Measurements from ENCODE around the gene IVD.

IVD gene

DNA sequence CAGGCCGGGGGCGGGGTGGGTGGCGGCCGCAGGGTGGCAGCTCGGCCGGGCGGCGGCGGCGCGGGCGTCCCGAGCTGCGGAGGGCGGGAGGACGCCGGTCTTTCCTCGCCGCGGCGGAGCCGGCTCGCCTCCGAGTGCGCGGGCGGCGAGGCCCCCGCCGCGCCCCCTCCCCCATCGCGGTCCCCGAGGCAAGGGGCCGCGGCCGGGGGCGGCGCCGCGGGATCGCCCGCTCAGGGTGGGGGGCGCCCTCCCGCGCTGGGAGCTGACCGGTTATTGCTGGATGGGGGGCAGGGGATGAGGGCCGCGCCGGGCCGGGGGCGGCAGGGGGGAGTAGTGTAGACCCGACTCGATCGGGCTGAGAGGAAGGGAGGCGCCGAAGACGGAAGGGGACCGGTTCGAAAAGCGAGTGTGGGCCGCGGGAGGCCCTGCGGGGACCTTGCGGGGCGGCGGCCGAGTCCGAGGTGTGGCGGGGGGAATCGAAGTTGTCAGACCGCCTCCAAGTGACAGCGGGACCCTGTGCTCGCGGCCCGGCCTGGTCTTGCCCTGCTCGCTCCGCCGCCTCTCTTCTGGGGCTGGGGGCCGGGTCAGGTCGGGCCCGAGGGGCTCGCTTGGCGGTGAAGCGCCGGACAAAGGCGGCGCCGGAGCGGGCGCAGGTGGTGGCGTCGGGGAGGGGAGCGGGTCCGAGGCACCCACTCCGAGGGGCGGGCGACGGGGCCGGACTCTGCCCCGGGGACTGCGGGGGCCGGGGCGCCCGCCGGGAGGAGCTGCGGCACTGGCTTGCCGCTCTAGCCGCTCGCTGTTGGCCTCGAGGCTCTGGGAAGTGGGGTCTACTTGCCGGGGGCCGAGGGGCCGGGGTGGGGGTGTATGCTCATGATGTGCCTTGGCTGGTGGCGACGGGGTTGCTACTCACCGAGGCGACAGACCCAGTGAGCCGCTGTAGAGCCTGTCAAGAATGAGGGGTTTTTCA, 36.3 kb downstream of the IVD start:
- Histone ChIP-seq H3K4me1 (ENCODE audit: control insufficient read depth, insufficient read depth, low read length, poor library complexity, severe bottlenecking) (peaks cover 52% of the 10 kb centered on the region), H3K36me3 (ENCODE audit: control insufficient read depth, insufficient read depth, low read length) (peaks cover 3% of the 10 kb centered on the region), H3K27ac (ENCODE audit: low read depth, low read length, severe bottlenecking) (no peak overlapping the region), H3K9me3 (ENCODE audit: control insufficient read depth, low read length) (no peaks in the 10 kb centered on the region), H3K4me3 (ENCODE audit: extremely low read depth, insufficient read depth, low read length, poor library complexity, severe bottlenecking) (peak overlapping the region; percentile 70)
- 0 to 1% methylated on average over 31 to 79 of the region's 119 CpGs for WGBS, 2 experiments (ENCODE audit: insufficient coverage in 2 of 2)

DNA sequence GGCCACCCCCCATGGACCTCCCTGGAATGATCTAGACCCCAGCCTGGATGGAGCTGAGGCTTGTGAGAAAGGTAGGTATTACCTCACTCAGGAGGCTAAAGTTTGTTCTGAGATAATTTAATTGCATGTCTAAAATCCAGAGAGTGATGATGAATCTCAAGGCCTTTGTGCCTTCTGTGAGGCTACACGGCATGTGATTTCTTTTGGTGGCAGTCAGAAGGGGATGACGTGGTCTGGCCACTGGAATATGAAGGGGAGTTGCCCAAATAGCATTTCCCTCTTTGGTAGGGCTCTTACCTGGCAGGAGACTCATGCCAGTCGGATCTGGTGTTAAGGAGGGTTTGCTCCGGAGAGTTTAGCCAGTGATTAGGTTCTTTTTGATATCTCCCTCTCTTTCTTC, 37.7 kb downstream of the IVD start:
- Histone ChIP-seq H3K27ac (ENCODE audit: low read depth, low read length, severe bottlenecking) (no peak overlapping the region), H3K4me1 (ENCODE audit: control insufficient read depth, insufficient read depth, low read length, poor library complexity, severe bottlenecking) (peaks cover 39% of the 10 kb centered on the region), H3K36me3 (ENCODE audit: control insufficient read depth, insufficient read depth, low read length) (peaks cover 5% of the 10 kb centered on the region), H3K4me3 (ENCODE audit: extremely low read depth, insufficient read depth, low read length, poor library complexity, severe bottlenecking) (no peak overlapping the region), H3K9me3 (ENCODE audit: control insufficient read depth, low read length) (no peaks in the 10 kb centered on the region)
- 80 to 90% methylated on average over 2 to 3 of the region's 4 CpGs for WGBS, 2 experiments (ENCODE audit: insufficient coverage in 2 of 2)

GRCh38 chr15:40443846-40444245, 38.3 kb downstream of the IVD start:
- WGBS, 2 experiments (ENCODE audit: insufficient coverage in 2 of 2) = 67 to 87% methylated on average over 1 to 3 of the region's 3 CpGs
- H3K4me1 ChIP-seq (ENCODE audit: control insufficient read depth, insufficient read depth, low read length, poor library complexity, severe bottlenecking) = peaks cover 35% of the 10 kb centered on the region
- H3K9me3 ChIP-seq (ENCODE audit: control insufficient read depth, low read length) = no peaks in the 10 kb centered on the region
- H3K27ac ChIP-seq (ENCODE audit: low read depth, low read length, severe bottlenecking) = no peak overlapping the region
- H3K36me3 ChIP-seq (ENCODE audit: control insufficient read depth, insufficient read depth, low read length) = peaks cover 5% of the 10 kb centered on the region
- H3K4me3 ChIP-seq (ENCODE audit: extremely low read depth, insufficient read depth, low read length, poor library complexity, severe bottlenecking) = no peak overlapping the region

- H3K36me3 ChIP-seq (ENCODE audit: control insufficient read depth, insufficient read depth, low read length) = peaks cover 5% of the 10 kb centered on the region
- H3K4me1 ChIP-seq (ENCODE audit: control insufficient read depth, insufficient read depth, low read length, poor library complexity, severe bottlenecking) = peaks cover 31% of the 10 kb centered on the region
- WGBS, 2 experiments (ENCODE audit: insufficient coverage in 2 of 2) = 43 to 60% methylated on average over 4 of the region's 5 CpGs
- no peak overlapping the region for H3K4me3 ChIP-seq (ENCODE audit: extremely low read depth, insufficient read depth, low read length, poor library complexity, severe bottlenecking)
- no peak overlapping the region for H3K27ac ChIP-seq (ENCODE audit: low read depth, low read length, severe bottlenecking)
- H3K9me3 ChIP-seq (ENCODE audit: control insufficient read depth, low read length) = no peaks in the 10 kb centered on the region
Measured at GRCh38 chr15:40444736-40445135, 39.1 kb downstream of the IVD start.

DNA sequence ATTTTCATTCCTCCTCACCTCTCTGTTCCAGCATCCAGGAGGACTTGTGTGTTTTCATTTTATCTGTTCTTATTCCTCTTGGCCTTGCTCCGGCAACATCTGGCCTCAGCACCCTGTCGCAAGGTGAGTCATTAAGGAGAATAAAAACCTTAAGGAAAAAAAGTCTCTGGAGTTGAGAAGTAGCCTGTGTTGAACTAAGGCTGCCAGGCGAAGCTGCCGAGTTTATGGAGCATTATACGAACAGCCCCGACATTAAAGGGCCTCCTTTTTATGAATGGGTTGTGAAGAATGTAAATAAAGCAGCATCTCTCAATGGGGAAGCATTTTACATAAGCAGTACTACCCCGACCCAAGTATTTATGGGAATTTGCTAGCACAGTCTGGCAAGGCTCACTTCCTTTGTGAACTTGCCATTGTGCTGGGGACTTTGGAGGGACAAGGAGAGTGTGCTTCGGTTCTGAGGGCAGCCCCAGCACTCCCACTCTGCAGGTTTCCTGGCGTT, 39.9 kb downstream of the IVD start:
- Histone ChIP-seq H3K4me3 (ENCODE audit: extremely low read depth, insufficient read depth, low read length, poor library complexity, severe bottlenecking) (no peak overlapping the region), H3K27ac (ENCODE audit: low read depth, low read length, severe bottlenecking) (peak overlapping the region; percentile 10), H3K36me3 (ENCODE audit: control insufficient read depth, insufficient read depth, low read length) (peaks cover 5% of the 10 kb centered on the region), H3K4me1 (ENCODE audit: control insufficient read depth, insufficient read depth, low read length, poor library complexity, severe bottlenecking) (peaks cover 31% of the 10 kb centered on the region), H3K9me3 (ENCODE audit: control insufficient read depth, low read length) (no peaks in the 10 kb centered on the region)
- 43 to 45% methylated on average over 7 to 8 of the region's 9 CpGs for WGBS, 2 experiments (ENCODE audit: insufficient coverage in 2 of 2)

- H3K4me3 ChIP-seq (ENCODE audit: extremely low read depth, insufficient read depth, low read length, poor library complexity, severe bottlenecking) = no peak overlapping the region
- H3K27ac ChIP-seq (ENCODE audit: low read depth, low read length, severe bottlenecking) = no peak overlapping the region
- peaks cover 5% of the 10 kb centered on the region for H3K36me3 ChIP-seq (ENCODE audit: control insufficient read depth, insufficient read depth, low read length)
- H3K9me3 ChIP-seq (ENCODE audit: control insufficient read depth, low read length) = no peaks in the 10 kb centered on the region
- H3K4me1 ChIP-seq (ENCODE audit: control insufficient read depth, insufficient read depth, low read length, poor library complexity, severe bottlenecking) = peaks cover 33% of the 10 kb centered on the region
- WGBS, 2 experiments (ENCODE audit: insufficient coverage in 2 of 2) = 81 to 100% methylated on average over 2 to 3 of the region's 3 CpGs
Measured at GRCh38 chr15:40446144-40446543, 40.5 kb downstream of the IVD start.

DNA sequence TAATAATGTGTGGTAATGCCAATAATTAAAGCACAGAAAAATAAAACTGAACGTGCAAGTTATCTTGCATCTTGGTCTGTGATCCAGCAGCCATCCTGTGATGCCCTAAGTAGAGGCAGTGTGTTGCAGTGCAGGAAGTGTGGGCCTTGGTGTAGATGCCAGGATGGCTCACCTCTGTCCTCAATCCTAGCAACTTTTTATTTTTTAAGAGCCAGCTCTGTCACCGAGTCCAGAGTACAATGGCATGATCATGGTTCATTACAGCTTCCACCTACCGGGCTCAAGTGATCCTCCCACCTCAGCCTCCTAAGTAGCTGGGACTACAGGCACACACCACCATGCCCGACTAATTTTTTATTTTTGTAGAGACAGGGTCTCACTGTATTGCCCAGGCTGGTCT, 42.8 kb downstream of the IVD start:
- Histone ChIP-seq H3K9me3 (ENCODE audit: control insufficient read depth, low read length) (no peaks in the 10 kb centered on the region), H3K27ac (ENCODE audit: low read depth, low read length, severe bottlenecking) (no peak overlapping the region), H3K4me3 (ENCODE audit: extremely low read depth, insufficient read depth, low read length, poor library complexity, severe bottlenecking) (no peak overlapping the region), H3K36me3 (ENCODE audit: control insufficient read depth, insufficient read depth, low read length) (peaks cover 2% of the 10 kb centered on the region), H3K4me1 (ENCODE audit: control insufficient read depth, insufficient read depth, low read length, poor library complexity, severe bottlenecking) (peaks cover 39% of the 10 kb centered on the region)
- 91 to 100% methylated on average over 3 to 4 of the region's 4 CpGs for WGBS, 2 experiments (ENCODE audit: insufficient coverage in 2 of 2)

DNA sequence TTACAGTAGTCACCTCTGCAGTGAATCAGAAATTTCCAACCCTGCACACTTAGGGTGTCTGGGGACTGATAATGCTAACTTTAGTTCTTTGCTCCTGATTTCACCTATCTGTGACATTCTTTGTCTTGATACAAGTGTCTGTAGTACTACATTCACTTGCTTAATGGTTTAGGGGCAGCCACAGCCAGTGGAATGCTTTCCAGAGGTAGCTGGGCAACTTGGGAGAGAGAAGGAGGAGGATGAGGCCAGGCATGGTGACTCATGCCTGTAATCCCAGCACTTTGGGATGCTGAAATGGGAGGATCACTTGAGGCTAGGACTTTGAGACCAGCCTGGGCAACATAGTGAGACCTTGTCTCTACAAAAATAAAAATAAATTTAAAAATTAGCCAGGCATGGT, 43.7 kb downstream of the IVD start:
- Histone ChIP-seq H3K4me1 (ENCODE audit: control insufficient read depth, insufficient read depth, low read length, poor library complexity, severe bottlenecking) (peaks cover 42% of the 10 kb centered on the region), H3K27ac (ENCODE audit: low read depth, low read length, severe bottlenecking) (peak overlapping the region; percentile 18), H3K9me3 (ENCODE audit: control insufficient read depth, low read length) (no peaks in the 10 kb centered on the region), H3K4me3 (ENCODE audit: extremely low read depth, insufficient read depth, low read length, poor library complexity, severe bottlenecking) (no peak overlapping the region), H3K36me3 (ENCODE audit: control insufficient read depth, insufficient read depth, low read length) (peaks cover 2% of the 10 kb centered on the region)

- no peak overlapping the region for H3K27ac ChIP-seq (ENCODE audit: low read depth, low read length, severe bottlenecking)
- H3K4me3 ChIP-seq (ENCODE audit: extremely low read depth, insufficient read depth, low read length, poor library complexity, severe bottlenecking) = no peak overlapping the region
- no peaks in the 10 kb centered on the region for H3K9me3 ChIP-seq (ENCODE audit: control insufficient read depth, low read length)
- peaks cover 42% of the 10 kb centered on the region for H3K4me1 ChIP-seq (ENCODE audit: control insufficient read depth, insufficient read depth, low read length, poor library complexity, severe bottlenecking)
- peaks cover 2% of the 10 kb centered on the region for H3K36me3 ChIP-seq (ENCODE audit: control insufficient read depth, insufficient read depth, low read length)
- WGBS, 2 experiments (ENCODE audit: insufficient coverage in 2 of 2) = 100% methylated on average over 2 of the region's 2 CpGs; no CpG with 5 or more reads in 1 of the 2 experiments
Measured at GRCh38 chr15:40450047-40450446, 44.5 kb downstream of the IVD start.

GRCh38 chr15:40451527-40452158, 46.0 kb downstream of the IVD start:
- Histone ChIP-seq H3K27ac (ENCODE audit: low read depth, low read length, severe bottlenecking) (no peak overlapping the region), H3K9me3 (ENCODE audit: control insufficient read depth, low read length) (no peaks in the 10 kb centered on the region), H3K36me3 (ENCODE audit: control insufficient read depth, insufficient read depth, low read length) (peaks cover 2% of the 10 kb centered on the region), H3K4me3 (ENCODE audit: extremely low read depth, insufficient read depth, low read length, poor library complexity, severe bottlenecking) (no peak overlapping the region), H3K4me1 (ENCODE audit: control insufficient read depth, insufficient read depth, low read length, poor library complexity, severe bottlenecking) (peaks cover 43% of the 10 kb centered on the region)
- WGBS, 2 experiments (ENCODE audit: insufficient coverage in 2 of 2) = 93 to 94% methylated on average over 2 of the region's 3 CpGs

Measured in mesodermal cell (in vitro differentiated cells).